Esophagus mucosa (tissue), 1 donor: ENCODE results near the gene SCGB1C1. TPM values are rescaled to one million over a fixed set of nuclear protein-coding genes. Genes with fewer than 3 reads are reported as not detected.
A peak's percentile ranks its signal among the peaks of the same experiment; 100 is the strongest.
"Not testable (repeated sequence)": the region's sequence is repeated elsewhere in the genome, so short reads cannot be mapped to it uniquely, and the experiment has no call there.

ENCODE experiments used
- ATAC-seq: fragments of 200-7000 bp; cut with Tn5 transposase; one replicate; pipeline ENCODE4 v1.9.1; 2020
- total RNA-seq: library from RNA; stranded (reverse); gene quantifications from one replicate; pipeline ENCODE4 v1.2.4, GENCODE V29; 2023
- donor health status: DM: yes; HTN: yes; CAD: no.

The SCGB1C1 gene
- not detected for total RNA-seq

GRCh38 chr11:192674-193128 lies at the start of gene SCGB1C1:
SCGB1C1 (plus strand) TSS chr11:193078; CDS start chr11:193100, 22 bp downstream.
- not testable (repeated sequence) for ATAC-seq

GRCh38 chr11:180242-180641 lies 12.6 kb upstream of the SCGB1C1 start:
- not testable (repeated sequence) for ATAC-seq

- ATAC-seq: peak; percentile 55
Observed at GRCh38 chr11:189200-189783, 3.6 kb upstream of the SCGB1C1 start.

DNA sequence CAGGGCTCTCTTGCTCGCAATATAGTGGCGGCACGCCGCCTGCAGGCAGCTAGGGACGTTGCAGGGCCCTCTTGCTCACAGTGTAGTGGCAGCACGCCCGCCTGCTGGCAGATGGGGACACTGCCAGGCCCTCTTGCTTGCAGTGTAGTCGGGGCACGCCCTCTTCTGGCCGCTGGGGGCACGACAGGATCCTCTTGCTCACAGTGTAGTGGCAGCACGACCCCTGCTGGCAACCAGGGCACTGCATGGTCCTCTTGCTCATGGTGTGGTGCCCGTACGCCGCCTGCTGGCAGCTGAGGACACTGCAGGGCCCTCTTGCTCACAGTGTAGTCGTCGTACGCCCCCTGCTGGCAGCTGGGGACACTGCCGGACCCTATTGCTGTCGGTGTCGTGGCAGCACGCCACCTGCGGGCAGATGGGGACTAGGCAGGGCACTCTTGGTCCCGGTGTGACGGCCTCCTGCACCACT lies 3.0 kb upstream of the SCGB1C1 start:
- peak; percentile 72 for ATAC-seq

DNA sequence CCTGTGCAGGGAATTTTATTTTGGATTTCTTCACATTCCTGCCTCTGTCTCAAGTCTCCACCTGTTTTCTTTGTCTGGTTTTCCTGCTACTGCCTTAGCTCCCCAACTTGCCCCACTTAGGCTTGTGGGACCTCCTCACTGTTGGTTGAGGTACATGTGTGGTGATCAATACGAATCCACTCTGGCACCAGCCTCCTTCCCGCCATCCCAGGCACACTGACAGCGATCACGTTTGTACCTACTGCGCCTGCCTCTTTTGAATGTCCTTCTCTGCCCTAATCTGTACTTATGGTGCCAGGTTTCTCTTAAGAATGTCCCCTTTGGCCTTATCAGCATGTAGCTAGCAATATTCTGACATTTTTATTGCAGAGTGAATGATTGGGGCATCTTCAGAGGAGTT lies 2.3 kb upstream of the SCGB1C1 start:
- not testable (repeated sequence) for ATAC-seq

GRCh38 chr11:191490-192478 lies 1.1 kb upstream of the SCGB1C1 start:
- ATAC-seq: peak; percentile 62

- peak; percentile 16 for ATAC-seq
Observed at GRCh38 chr11:193481-193880, 603 bp downstream of the SCGB1C1 start.

- ATAC-seq: no peak
Observed at GRCh38 chr11:196786-197731, 4.2 kb downstream of the SCGB1C1 start.

DNA sequence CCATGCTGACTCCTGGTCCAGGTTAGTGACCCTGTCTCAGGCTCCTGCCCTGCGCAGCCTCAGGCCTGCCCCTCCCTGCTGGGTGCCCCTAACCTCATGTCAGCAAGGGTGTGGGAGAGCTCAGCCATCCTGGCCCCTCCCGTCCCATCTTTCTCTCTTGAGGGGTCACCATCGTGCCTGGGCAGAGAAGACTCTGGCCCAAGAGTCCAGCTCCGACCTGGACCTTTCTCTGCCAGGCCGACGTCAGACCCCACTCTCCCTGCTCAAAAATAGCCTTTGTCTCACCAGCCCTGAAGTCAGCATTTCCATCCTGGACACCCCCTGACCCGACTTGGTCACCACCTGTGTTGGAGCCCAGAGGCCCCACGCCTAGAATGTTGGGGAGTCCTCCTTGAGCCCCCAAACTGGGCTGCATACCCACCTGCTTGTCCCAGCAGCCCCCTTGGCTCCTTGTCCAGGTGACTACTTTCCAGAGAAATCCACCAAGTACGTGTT lies 4.9 kb downstream of the SCGB1C1 start:
- no peak for ATAC-seq

GRCh38 chr11:198236-198806 lies 5.4 kb downstream of the SCGB1C1 start:
- ATAC-seq: no peak

- no peak for ATAC-seq
Observed at GRCh38 chr11:199004-199581, 6.2 kb downstream of the SCGB1C1 start.

DNA sequence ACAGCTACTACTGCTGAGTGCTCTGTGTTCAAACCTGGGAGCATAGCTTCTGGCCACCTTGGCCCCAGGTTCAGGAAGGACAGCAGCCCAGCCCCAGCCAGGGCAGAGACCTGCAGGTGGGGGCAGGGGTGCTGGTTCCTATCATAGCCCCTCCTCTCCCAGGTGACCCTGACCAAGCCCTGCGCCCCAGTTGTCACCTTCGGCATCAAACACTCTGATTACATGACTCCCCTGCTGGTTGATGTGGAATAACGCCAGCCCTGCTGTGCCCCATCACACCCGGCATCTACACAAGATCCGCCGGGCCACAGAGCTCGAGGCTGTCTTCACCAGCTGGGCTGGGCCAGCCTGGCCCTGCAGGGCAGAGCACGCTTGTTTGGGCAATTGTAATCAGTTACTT lies 6.9 kb downstream of the SCGB1C1 start:
- no peak for ATAC-seq

GRCh38 chr11:200224-201003 lies 7.5 kb downstream of the SCGB1C1 start:
- no peak for ATAC-seq

GRCh38 chr11:201966-202365 lies 9.1 kb downstream of the SCGB1C1 start:
- no peak for ATAC-seq

- ATAC-seq: no peak
Observed at GRCh38 chr11:202490-202889, 9.6 kb downstream of the SCGB1C1 start.

DNA sequence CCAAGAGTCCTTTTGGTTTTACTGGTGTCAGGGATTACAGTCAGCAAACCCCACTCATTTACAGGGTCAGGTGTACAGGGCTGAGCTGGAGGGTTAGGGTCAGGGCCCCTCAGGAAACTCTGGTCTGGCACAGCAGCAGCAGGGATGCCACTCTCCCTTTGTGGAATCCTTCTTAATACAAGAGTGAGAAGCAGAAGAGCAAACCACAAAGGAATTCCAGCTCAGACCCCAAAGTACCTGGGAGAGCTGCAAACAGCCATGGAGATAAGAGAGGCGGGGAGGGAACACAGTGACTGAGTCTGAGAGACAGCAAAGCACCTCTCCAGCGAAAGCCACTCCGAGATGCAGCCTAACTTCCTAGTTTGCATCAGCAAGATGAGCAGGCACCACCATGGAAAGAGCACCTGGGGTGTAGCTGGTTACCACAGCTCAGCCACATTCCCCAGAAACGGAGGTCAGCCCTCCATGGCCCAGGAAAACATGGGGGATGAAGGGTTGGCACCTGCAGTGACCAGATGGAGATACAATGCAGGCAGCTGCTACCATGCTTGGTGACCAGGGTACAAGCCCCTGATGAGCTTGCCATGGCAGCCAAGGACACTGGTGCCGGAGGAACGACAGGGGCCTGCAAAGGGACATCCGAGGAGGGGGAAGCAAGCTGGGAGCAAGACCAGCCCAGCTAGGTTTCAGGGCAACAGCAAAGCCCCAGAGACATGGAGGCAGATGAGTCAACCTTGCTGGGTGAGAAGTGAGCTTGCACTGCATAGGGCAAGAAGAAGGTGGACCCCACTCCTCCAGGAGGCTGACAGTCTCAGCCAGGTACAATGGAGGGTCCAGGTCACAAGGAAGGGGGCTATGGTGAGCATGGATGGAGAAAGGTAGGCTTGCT lies 10.4 kb downstream of the SCGB1C1 start:
- ATAC-seq: no peak

DNA sequence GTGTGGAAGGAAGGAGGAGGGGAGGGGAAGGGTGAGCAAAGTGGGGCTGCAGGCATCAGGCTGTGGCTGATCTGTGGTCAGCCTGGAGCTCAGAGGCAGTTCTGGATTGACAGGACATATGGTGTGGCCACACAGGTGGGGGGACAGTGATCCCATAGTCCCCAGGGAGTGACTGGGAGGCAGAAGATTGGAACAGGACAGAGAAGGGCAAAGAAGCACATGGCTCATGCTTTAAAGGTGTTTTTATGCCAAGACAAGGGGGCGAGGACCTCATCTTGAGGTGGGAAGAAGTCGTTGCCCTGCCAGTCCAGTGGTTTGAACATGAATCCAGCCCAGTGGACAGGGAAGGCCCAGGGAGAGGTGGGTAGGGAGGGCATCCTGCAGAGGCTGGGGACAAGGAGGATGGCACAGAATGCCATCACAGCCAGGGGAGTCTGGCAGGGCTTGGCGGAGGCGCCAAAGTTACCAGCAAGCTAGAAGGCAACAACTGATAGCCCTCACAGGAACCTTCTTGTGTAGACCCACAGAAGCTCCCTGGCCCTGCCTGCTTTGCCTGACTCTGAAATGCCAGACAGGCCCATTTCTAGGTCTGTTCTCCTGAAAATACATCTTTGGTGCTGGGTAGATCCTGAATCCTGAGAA lies 11.2 kb downstream of the SCGB1C1 start:
- ATAC-seq: no peak

DNA sequence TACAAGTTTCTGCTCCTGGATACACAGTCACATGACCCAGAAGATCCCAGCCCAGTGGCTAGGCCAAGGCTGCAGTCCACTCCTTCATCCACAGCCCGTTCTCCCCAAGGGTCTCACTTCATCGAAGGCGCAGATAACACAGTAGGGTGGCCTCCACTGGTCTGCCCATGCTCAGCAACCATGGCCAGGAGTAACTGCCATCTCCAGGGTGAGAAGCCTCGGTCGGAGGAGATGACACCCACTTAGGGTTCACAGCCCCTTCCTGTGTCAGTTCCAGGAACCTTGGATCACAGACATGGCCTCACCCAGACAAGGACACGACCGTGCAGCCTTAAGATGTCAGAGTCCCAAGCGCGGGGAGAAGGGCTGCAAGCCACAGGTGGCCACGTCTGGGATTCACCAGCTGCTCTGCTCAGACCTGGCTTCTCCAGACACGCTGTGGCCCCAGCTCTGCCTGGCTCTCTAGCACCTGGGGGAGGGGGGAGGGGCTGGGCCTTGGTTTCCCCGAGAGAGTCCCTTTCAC lies 11.8 kb downstream of the SCGB1C1 start:
- ATAC-seq: no peak
